Measurements from ENCODE around the gene ATP1A1. TPM values are rescaled to one million over a fixed set of nuclear protein-coding genes. Genes with fewer than 3 reads are reported as not detected.

ATP1A1 gene
- total RNA-seq, 1 donor from 2014 or later, result 78.4 TPM

DNA sequence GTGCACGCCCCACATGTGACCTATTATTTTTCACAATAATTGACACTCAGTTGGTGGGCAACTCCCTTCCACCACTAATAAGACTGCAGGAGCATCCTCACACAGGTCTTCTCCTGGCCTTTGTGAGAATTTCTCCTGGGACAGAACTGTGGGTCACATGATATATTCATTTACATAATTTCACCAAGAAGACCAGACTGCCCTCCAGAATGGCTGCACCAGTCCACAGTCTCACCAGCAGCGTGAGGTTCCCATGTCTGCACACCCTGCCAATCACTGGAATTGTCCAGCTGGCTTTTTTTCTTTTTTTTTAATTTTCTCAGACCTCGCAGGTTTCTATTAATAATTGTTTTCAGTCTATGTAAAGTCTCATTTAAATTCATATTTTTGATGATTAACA is 41.3 kb downstream of the ATP1A1 start:
- DNase-seq, result no peak
- Mint-ChIP-seq H3K4me3 (ENCODE audit: unreplicated experiment) (no peak overlapping the region), H3K27me3 (ENCODE audit: unreplicated experiment) (no peaks in the 10 kb centered on the region), H3K36me3 (ENCODE audit: unreplicated experiment) (no peaks in the 10 kb centered on the region), H3K4me1 (ENCODE audit: low read depth, unreplicated experiment) (peaks cover 20% of the 10 kb centered on the region), H3K9me3 (ENCODE audit: unreplicated experiment) (peaks cover 7% of the 10 kb centered on the region), H3K27ac (ENCODE audit: unreplicated experiment) (no peak overlapping the region)
- TF ChIP-seq, protein P1, sequence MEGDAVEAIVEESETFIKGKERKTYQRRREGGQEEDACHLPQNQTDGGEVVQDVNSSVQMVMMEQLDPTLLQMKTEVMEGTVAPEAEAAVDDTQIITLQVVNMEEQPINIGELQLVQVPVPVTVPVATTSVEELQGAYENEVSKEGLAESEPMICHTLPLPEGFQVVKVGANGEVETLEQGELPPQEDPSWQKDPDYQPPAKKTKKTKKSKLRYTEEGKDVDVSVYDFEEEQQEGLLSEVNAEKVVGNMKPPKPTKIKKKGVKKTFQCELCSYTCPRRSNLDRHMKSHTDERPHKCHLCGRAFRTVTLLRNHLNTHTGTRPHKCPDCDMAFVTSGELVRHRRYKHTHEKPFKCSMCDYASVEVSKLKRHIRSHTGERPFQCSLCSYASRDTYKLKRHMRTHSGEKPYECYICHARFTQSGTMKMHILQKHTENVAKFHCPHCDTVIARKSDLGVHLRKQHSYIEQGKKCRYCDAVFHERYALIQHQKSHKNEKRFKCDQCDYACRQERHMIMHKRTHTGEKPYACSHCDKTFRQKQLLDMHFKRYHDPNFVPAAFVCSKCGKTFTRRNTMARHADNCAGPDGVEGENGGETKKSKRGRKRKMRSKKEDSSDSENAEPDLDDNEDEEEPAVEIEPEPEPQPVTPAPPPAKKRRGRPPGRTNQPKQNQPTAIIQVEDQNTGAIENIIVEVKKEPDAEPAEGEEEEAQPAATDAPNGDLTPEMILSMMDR (IDR thresholded peaks at IDR 0.05; ENCODE audit: partially characterized antibody, unreplicated experiment), result no peak

DNA sequence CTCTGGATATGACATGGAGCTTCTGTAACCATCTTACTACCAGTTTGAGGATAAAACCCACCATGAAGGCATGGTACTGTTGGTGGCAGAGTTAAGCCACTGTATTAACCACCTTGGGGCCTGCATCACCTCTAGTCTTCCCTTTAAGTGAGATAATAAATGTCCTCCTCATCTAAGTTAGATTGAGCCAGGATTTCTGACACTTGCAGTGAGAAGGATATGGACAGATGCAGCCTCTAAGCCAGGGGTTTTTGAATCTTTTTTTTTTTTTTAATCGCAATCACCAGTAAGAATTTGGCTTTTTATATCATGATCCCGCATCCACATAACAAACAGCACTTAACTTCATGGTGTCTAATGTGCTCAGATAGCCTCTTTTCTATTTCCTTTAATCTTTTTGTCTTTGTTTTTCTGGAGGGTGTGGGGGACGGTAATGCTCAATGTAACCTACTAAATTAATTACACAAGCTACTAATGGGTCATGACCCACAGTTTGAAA is 42.2 kb downstream of the ATP1A1 start:
- peak overlapping the region; percentile 2 for H3K27ac Mint-ChIP-seq (ENCODE audit: unreplicated experiment)

DNA sequence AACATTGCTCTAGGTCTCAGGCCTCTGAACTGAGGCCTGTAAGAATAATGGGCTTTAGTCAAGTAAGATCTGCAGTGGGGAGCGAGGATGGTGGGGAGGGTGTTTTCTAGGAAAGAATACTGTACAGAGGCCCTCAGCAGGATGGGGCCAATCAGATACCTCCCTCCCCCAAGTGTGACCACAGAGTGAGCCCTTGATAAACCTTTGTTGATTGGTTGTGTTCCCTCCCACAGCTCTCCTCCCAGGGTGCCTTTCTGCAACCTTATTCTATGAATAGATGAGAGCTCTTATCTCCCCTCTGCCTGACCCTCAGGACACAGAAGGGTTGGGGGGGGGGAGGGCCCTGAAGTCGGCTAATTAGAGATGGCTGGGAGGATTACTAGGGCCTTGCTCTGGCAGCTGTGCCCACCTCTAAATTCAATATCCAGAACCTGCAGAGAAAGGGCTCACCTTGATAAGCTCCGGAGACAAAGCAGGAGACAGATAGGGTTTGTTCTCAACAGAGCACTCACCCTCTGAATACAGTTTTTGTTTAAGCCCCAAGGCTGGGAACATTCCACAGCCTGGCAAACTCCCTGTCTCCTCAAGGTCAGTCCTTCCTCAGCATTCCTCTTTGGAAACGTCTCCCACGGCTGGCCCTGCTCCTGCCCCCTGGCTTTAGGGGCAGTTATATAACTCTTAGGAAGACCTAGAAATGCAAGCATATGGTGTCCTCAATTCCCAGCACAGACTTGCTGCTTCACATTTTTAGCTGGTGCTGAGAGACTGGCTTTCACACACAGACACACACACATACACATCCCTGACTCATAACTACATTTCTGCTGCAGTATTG is 42.9 kb downstream of the ATP1A1 start:
- Mint-ChIP-seq H3K27ac (ENCODE audit: unreplicated experiment) (peak overlapping the region; percentile 82), H3K9me3 (ENCODE audit: unreplicated experiment) (peaks cover 7% of the 10 kb centered on the region), H3K27me3 (ENCODE audit: unreplicated experiment) (no peaks in the 10 kb centered on the region), H3K4me1 (ENCODE audit: low read depth, unreplicated experiment) (peaks cover 20% of the 10 kb centered on the region), H3K36me3 (ENCODE audit: unreplicated experiment) (no peaks in the 10 kb centered on the region), H3K4me3 (ENCODE audit: unreplicated experiment) (peak overlapping the region; percentile 14)
- no peak for DNase-seq
- TF ChIP-seq, protein P1 (IDR thresholded peaks at IDR 0.05; ENCODE audit: partially characterized antibody, unreplicated experiment), result no peak

More for the DNA sequence above, 42.2 kb downstream of the ATP1A1 start:
- peaks cover 7% of the 10 kb centered on the region for H3K9me3 Mint-ChIP-seq (ENCODE audit: unreplicated experiment)
- no peak for DNase-seq
- no peaks in the 10 kb centered on the region for H3K36me3 Mint-ChIP-seq (ENCODE audit: unreplicated experiment)
- no peaks in the 10 kb centered on the region for H3K27me3 Mint-ChIP-seq (ENCODE audit: unreplicated experiment)
- H3K4me1 Mint-ChIP-seq (ENCODE audit: low read depth, unreplicated experiment), result peaks cover 20% of the 10 kb centered on the region
- H3K4me3 Mint-ChIP-seq (ENCODE audit: unreplicated experiment), result no peak overlapping the region
- TF ChIP-seq, protein P1 (IDR thresholded peaks at IDR 0.05; ENCODE audit: partially characterized antibody, unreplicated experiment), result no peak

DNA sequence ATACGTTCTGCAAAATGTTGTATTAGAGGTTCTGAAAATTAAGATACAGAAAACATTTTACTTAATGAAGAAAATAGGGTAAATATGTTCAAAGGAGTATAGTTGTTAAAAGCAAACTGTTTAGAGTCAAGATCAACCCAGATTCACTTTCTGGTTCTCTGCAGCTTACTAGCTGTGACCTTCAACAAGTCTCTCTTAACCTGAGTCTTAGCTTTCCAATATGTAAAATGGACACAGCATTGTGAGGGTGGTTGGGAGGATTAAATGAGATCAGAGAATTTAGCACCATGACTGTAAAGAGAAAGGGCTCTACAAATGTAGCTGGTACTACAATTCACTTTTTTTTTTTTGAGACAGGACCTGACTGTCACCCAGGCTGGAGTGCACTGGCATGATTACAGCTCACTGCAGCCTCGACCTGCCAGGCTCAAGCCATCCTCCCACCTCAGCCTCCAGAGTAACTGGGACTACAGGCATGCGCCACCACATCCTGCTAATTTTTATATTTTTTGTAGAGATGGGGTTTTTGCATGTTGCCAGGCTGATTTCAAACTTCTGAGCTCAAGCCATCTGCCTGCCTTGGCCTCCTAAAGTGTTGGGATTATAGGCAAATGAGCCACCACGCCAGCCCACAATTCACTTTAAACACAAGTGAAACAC is 43.9 kb downstream of the ATP1A1 start:
- H3K4me1 Mint-ChIP-seq (ENCODE audit: low read depth, unreplicated experiment), result peaks cover 20% of the 10 kb centered on the region
- TF ChIP-seq, protein P1 (IDR thresholded peaks at IDR 0.05; ENCODE audit: partially characterized antibody, unreplicated experiment), result no peak
- H3K27ac Mint-ChIP-seq (ENCODE audit: unreplicated experiment), result peak overlapping the region; percentile 82
- DNase-seq, result no peak
- no peaks in the 10 kb centered on the region for H3K27me3 Mint-ChIP-seq (ENCODE audit: unreplicated experiment)
- H3K36me3 Mint-ChIP-seq (ENCODE audit: unreplicated experiment), result no peaks in the 10 kb centered on the region
- peaks cover 7% of the 10 kb centered on the region for H3K9me3 Mint-ChIP-seq (ENCODE audit: unreplicated experiment)
- peak overlapping the region; percentile 92 for H3K4me3 Mint-ChIP-seq (ENCODE audit: unreplicated experiment)

Measured in glutamatergic neuron (in vitro differentiated cells).